ENCODE results near the gene TMCO6.

- TF ChIP-seq CTCF (IDR thresholded peaks at IDR 0.05) (no peak), STAT6 (CRISPR knock-in tag; conservative IDR thresholded peaks at IDR 0.05; ENCODE audit: low read depth) (no peak), GABPB1 (CRISPR knock-in tag; IDR thresholded peaks at IDR 0.05) (no peak), NFYB (CRISPR knock-in tag; conservative IDR thresholded peaks at IDR 0.05; ENCODE audit: low read depth) (no peak), ZNF232 (CRISPR knock-in tag; IDR thresholded peaks at IDR 0.05) (no peak), CBFB (CRISPR knock-in tag; IDR thresholded peaks at IDR 0.05; ENCODE audit: low read depth) (no peak), TEAD4 (CRISPR knock-in tag; IDR thresholded peaks at IDR 0.05) (no peak)
Observed at GRCh38 chr5:140633501-140633900, 5.8 kb upstream of the TMCO6 start.
